GM04504 (cell line): ENCODE results near the gene DOHH.
"Not testable (repeated sequence)": the region's sequence is repeated elsewhere in the genome, so short reads cannot be mapped to it uniquely, and the experiment has no call there.

Source experiments
- DNase-seq: peaks from one replicate; pipeline ENCODE4 v3.0.0-alpha.2; 2012; ENCODE audit warnings: low read depth

The DOHH gene

DNA sequence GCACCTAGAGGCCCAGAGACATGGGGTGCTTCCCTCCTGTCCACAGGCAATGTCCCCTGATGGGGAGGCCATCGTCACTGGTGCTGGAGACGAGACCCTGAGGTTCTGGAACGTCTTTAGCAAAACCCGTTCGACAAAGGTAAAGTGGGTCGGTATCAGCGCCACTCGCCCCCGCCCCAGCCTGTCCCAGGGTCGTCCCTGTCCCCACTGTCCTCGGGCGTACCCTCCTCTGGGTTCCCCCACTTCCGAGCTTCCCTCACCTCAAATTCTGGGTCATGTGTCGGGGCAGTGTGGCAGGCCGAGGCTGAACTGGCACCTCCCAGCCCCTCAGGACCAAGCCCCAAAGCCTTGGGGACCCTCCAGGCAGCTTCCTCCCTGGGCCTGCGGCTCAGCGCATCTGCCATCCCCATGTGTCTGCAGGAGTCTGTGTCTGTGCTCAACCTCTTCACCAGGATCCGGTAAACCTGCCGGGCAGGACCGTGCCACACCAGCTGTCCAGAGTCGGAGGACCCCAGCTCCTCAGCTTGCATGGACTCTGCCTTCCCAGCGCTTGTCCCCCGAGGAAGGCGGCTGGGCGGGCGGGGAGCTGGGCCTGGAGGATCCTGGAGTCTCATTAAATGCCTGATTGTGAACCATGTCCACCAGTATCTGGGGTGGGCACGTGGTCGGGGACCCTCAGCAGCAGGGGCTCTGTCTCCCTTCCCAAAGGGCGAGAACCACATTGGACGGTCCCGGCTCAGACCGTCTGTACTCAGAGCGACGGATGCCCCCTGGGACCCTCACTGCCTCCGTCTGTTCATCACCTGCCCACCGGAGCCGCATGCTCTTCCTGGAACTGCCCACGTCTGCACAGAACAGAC, 34.1 kb upstream of the DOHH start:
- DNase-seq, result no peak

- DNase-seq, result no peak
Observed at GRCh38 chr19:3533563-3534216, 33.2 kb upstream of the DOHH start.

DNA sequence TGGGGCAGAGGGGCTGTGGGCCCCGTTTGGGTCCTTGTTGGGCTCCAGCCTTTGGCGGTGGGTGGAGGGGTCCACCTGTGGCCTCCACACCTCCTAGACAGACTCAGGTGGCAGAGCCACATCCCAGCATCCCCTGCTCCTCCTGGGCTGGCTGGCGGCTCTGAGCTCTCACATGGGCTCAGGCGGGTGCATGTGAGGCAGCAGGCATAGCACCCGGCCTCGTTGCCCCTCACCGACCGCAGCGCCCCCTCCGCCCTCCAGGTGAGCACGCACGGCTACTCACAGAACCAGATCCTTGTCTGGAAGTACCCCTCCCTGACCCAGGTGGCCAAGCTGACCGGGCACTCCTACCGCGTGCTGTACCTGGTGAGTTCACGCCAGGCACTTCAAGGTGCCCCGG, 32.6 kb upstream of the DOHH start:
- no peak for DNase-seq

DNA sequence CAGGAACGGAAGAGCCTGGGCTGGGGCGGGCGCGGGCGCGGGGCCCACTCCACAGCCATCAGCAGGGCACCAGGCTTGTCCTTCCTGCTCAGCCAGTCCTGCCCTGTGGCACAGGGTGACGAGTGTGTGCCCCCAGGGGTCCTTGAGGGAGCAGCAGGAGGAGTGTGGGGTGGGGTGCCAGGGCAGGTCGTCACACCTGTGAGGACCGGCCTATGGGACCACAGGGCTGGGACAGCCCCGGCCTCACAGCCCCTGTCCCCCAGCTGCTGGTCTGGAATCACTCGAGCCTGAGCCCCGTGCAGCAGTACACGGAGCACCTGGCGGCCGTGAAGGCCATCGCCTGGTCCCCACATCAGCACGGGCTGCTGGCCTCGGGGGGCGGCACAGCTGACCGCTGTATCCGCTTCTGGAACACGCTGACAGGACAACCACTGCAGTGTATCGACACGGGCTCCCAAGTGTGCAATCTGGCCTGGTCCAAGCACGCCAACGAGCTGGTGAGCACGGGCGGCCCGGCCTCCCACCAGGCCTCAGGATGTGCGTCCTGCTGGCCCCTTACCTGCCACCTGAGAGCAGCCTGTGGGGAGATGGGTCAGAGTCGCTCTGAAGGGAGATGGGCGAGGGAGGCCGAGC, 31.8 kb upstream of the DOHH start:
- DNase-seq, result no peak

DNA sequence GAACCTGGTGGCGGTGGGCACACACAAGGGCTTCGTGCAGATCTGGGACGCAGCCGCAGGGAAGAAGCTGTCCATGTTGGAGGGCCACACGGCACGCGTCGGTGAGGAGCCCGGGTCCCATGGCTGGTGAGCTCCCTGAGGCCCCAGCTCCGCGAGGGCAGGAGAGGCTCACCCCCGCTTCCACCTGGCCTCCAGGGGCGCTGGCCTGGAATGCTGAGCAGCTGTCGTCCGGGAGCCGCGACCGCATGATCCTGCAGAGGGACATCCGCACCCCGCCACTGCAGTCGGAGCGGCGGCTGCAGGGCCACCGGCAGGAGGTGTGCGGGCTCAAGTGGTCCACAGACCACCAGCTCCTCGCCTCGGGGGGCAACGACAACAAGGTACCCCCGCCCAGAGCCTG, 31.2 kb upstream of the DOHH start:
- DNase-seq, result no peak

GRCh38 chr19:3530389-3530788, 29.9 kb upstream of the DOHH start:
- DNase-seq, result no peak

- DNase-seq, result not testable (repeated sequence)
Observed at GRCh38 chr19:3529299-3529698, 28.8 kb upstream of the DOHH start.

DNA sequence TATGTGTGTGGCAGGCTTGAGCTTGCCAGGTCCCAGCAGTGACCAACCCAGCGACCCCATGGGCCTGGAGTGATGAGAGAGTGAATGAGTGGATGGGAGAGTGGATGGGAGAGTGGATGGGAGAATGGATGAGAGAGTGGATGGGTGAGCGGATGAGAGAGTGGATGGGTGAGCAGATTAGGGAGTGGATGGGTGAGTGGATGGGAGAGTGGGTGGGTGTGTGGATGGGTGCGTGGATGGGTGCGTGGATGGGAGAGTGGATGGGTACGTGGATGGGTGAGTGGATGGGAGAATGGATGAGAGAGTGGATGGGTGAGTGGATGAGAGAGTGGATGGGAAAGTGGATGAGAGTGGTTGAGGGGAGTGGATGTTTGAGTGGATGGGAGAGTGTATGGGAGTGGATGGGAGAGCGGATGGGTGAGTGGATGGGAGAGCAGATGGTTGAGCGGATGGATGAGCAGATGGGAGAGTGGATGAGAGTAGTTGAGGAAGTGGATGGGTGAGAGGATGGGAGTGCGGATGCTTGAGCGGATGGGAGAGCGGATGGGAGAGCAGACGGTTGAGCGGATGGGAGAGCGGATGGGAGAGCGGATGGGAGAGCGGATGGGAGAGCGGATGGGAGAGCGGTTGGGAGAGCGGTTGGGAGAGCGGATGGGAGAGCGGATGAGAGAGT, 28.2 kb upstream of the DOHH start:
- DNase-seq, result no peak

DNA sequence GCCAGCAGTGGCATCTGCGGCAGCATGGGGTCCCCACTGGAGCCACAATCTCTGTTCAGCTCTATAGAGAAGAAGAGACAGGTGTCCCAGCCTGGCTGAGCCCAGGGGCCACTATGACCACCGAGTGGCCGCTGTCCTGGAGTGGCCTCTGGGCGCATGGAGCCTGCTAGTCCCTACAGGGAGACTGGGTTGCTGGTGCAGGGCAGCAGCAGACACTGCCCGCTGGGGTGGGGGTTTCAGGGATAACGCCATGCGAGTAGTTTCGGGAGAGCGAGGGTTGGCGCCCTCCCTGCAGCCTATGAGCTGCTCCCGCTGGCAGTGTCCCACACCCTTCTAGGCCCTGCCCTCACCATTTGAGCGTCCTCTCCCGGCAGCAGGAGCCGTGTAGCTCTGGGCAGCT, 27.6 kb upstream of the DOHH start:
- no peak for DNase-seq

DNA sequence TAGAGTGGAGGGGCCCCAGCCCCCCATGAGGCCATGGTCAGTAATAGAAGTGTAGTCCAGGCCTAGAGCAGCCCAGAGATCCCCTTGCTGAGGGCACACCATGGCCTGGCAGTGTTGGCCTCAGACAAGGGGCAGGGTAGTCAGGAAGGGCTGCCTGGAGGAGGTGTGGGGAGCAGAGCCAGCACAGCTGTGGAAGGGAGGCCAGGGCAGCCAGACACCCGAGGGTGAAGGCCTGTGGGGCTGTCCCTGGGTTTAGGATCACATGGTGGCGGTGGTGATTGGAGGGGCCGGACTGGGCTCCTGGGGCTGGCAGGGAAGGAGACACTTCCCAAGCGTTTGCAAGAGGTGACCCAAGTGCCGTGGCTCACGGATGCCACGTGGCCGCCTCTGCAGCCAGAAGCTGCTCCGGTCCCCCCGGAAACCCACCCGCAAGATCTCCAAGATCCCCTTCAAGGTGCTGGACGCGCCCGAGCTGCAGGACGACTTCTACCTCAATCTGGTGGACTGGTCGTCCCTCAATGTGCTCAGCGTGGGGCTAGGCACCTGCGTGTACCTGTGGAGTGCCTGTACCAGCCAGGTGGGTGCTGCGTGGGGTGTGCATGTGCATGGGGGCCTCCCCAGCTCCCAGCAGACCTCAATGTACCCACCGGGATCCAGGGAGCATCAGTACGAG, 26.9 kb upstream of the DOHH start:
- DNase-seq, result no peak

DNA sequence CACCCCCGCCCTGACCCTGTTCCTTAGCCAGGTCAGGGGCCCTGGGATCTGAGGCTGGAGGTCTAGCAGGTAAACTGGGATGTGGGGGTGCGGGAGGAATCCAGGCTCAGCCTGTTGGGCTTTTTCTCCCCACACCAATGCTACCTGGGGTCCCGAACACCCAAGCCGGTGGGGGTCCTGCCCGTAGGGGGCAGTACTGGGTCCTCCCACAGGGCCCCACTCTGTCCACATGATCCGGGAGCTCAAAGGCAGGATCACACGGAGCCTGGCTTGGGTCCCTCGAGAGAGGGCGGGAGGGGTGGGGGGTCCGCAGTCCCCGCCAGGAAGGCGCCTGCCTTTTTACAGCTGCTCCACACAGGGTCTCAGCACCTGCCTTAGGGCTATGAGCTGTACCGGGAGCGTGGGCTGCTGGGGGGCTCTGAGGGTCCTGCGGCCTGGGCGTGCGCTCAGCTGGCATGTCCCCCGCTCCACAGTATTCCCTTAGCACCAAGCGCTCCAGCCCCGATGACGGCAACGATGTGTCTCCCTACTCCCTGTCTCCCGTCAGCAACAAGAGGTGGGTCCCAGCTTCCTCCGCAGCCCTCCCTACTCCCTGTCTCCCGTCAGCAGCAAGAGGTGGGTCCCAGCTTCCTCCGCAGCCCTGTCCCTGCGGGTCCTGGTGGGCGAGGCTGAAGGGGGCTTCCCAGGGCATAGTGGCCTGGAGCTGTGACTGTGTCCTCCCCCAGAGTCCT, 26.2 kb upstream of the DOHH start:
- no peak for DNase-seq

DNA sequence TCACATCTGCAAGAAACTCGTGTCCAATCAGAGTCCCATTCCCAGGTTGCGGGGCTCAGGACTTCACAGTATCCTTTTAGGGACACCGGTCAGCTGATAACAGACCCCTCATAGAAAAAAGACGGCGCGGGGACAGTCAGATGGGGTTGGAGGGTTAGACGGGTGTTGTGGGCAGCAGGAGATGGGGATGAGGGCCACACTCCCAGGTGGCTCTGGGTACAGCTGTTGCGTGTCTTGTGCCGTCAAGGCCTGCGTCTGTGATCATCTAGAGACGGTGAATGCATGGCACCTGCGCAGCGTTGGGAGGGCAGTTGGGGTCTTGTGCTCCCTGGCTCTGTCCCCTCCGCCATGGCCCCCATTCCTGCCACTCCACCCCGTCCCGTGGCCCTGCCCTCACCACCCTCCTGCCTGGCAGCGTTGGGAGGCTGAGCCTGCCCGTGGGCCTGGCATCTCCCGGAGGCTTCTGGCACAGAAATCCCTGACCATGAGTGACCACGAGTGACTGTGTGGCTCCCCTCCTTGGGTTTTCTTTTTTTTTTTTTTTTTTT, 24.5 kb upstream of the DOHH start:
- no peak for DNase-seq

DNA sequence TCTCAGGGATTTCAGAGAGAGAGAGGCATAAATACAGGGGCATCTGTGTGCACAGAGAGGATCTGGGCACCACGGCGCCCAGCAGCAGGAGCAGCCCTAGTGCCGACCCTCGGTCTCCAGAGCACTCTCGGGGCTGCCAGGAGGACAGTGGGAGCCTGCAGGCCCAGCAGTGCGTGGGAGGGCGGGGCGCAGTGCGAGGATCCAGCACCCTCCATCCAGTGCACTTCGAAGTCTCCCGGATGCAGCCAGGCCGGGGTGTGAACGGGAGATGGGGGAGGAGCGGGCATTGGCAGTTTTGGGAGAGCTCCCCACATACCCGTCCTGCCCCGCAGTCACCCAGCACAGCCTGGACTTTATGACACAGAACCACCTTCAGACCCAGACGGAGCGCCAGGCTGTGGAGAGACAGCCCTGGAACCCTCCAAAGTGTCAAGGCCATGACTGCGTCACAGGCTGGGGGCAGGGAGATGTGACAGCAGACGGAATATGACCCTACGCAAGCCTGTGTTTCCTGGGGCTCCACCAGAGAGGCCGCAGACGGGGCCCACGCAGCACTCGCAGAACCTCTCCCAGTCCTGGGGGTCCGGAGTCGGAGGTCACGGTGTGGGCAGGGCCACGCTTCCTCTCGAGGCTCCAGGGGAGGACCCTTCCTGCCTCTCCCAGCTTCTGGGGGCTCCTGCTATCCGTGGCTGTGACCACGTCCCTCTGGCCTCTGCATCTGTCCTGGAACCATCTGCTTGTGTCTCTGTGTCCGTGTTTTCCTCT, 23.8 kb upstream of the DOHH start:
- no peak for DNase-seq

GRCh38 chr19:3523361-3524077, 23.0 kb upstream of the DOHH start:
- DNase-seq, result no peak

GRCh38 chr19:3522421-3523360, 22.2 kb upstream of the DOHH start:
- no peak for DNase-seq

- DNase-seq, result no peak
Observed at GRCh38 chr19:3521104-3521445, 20.6 kb upstream of the DOHH start.

DNA sequence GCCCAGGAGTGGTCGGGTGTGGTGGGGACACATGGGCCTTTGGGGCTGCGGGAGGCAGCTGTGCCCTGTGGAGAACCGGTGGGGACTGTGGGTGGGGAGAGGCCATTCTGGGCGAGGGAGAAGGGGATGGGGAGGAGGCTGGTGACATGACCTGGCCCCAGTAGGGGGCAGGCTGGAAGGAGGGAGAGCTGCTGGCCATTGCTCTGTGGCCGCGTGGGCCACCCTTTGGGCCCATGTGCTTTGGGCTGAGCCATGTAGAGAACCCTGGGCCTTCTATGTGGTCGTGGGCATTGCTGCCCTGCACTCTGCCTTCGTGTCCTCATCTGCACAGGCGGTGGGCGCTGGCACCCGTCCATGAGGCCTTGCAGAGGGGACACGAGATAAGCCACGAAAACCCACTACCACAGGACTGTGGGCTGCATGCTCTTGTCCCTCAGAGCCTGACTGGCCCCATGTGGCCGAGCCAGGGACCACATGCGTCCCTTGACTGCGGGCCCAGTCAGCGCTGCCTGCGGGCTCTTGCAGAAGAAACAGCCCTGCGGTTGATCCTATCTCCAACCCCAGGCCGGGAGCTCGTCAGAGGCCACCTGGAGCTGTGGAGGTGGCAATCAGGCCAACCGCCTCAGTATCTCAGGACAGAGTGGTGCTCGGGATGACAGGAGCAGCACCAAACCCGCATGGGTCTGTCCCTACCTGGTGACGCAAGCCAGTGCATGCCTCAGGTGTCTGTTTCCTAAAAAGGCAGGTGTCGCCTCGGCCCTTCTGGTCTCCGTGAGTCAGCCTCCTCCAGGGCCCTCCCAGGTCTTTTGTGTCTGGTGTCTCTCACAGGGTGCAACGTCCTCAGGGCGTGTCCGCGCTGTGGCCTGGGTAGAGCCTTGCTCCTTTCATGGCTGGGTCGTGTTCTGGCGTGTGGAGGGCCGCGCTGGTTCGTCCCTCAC, 20.0 kb upstream of the DOHH start:
- DNase-seq, result no peak
